ENCODE results near the gene PRKCQ.
A peak's percentile ranks its signal among the peaks of the same experiment; 100 is the strongest.
"Not testable (repeated sequence)": the region's sequence is repeated elsewhere in the genome, so short reads cannot be mapped to it uniquely, and the experiment has no call there.

Gene PRKCQ

DNA sequence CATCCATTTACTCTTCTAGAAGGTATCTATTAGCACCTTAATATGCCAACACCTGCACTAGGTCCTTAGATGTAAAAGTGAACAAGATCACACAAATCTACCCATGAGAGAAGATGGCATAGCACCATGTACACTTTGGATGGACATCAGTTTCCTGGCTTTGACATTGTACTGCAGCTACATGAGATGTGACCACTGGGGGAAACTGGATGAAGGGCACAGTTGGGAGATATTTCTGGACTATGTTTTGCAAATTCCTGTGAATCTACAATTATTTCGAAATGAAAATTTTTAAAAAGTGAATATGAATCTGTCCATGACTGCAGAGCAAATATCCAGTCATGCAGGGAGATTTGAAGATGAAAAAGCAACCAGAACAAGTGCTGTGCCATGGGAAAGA is 124.5 kb downstream of the PRKCQ start:
- no peak for DNase-seq (ENCODE audit: low read depth)

DNA sequence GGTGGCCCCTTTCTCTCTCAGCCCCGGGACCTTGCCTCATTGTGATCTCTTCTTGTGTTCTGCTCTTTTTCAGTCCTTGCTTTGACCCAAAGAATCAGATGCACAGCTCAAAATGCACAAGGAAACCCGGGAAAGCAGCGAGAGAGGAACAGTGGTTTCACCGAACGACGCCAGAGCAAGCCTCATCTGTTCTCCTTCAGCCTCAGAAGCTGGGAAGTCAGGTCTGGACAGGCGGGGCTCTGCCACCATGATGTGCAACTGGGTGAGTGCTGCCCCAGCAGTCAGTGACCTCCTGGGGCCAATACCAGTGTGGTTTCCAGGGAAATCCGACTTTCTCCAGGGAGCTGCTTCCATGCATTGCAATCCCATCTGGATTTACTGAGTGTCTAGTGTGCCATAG is 133.4 kb downstream of the PRKCQ start:
- no peak for DNase-seq (ENCODE audit: low read depth)

DNA sequence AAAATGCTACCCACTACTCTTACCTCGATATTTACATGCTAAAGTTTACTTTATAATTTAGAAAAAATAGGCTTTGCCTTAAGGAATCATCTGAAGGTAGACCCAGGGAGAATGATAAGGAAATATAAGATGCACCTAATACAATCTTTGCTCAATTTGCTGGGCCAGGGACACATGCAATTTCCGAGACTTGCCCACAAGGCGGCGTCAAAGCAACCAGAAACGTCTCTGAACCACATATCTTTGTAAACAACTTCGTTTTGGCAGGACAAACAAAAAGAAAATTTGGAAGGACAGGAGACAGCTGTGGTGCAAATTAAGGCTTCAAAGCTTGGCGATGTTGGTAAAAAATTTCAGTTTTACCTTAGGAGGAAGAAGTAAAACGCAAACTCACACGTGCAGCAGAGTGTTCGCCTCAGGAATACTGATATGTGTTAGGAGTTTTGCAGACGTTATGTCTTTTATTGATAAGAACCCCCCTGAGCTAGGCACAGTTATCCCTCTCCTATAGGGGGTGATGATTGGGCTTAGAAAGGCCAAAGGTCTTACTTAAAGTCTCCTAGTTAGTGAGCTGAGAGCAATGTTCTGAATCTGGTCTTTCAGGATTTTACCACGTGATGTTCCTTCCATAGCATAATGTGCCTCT is 134.3 kb downstream of the PRKCQ start:
- DNase-seq (ENCODE audit: low read depth), result peak; percentile 47

GRCh38 chr10:6439875-6440274 is 140.2 kb downstream of the PRKCQ start:
- not testable (repeated sequence) for DNase-seq (ENCODE audit: low read depth)

DNA sequence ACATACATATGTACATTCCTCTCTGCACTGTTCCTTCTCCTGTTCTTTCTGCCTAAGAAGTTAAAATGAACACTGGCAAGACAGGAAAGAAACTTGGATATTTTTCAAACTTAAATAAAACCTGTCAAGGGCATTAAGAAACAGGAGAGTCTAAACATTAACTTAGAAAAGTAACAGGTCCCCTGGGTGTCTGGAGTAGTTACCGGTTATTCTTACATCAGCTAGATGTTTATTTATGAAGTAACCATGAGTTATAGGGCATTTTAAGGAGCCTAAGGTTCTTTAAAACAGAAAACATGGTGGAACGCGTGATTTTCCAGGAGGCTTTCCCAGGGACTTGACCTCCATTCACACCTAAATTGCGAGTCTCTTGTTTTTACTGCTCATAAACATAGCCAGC is 148.2 kb downstream of the PRKCQ start:
- DNase-seq (ENCODE audit: low read depth), result no peak

DNA sequence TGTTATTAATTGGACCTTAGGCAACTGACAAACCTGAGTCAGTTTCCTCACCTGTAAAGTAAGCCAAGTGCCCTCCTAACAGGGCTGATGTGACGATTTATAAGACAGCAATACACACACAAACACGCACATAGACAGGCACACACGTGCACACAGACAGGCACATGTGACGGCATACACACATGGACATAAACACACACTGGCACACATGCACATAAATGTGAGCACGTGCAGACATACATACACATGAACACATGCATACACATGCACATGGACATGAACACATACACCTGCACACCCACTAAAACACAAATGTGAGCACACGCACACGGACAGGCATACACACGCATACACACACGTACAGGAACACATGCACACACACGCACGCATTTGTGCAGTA is 148.9 kb downstream of the PRKCQ start:
- no peak for DNase-seq (ENCODE audit: low read depth)

DNA sequence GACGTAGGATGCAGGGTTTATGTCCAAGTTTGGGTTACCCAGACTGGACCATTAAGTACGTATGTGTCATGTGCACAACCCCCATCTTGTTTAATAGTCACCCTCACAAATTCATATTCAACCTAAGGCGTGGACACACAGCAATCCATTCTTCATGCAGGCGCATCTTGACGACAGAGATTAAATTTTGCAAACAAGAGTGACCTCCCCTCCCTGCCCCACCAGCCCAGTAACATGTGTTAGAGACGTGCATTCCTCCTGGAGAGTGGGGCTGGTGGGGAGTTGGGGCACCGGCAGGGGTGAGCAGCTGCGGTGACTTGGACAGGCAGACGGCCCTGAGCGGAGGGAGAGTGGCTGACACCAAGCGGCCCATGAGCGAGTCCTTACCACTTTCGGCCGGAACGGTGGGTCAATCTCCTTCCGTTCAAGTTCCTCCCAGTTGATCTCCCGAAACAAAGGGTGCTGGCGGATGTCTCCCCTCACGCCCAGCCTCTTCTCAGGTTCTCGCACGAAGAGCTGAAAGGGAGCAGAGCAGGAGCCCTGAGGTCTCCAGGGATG is 149.6 kb downstream of the PRKCQ start:
- DNase-seq (ENCODE audit: low read depth), result no peak

- no peak for DNase-seq (ENCODE audit: low read depth)
These were observed 152.6 kb downstream of the PRKCQ start for GRCh38 chr10:6427357-6427959.

DNA sequence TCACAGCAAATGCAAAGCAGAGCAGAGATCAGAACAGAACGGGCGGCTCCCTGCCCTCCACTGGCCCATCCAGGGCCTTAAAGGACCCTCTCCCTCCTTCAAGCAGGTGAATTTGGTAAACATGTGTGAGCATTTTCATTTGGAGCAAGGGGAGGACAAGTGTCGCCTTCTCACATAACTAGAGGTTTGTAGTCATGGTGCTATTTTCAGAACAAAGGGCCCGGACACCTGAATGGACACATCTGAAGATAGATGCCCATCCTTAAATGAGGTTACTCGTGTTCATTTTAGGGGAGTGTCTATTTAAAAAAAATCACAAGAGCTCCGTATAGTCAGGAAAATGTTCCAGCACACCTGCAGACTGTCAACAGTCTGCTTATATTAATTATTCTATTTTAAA is 153.8 kb downstream of the PRKCQ start:
- DNase-seq (ENCODE audit: low read depth), result no peak

GRCh38 chr10:6423413-6424170 is 156.5 kb downstream of the PRKCQ start:
- no peak for DNase-seq (ENCODE audit: low read depth)

DNA sequence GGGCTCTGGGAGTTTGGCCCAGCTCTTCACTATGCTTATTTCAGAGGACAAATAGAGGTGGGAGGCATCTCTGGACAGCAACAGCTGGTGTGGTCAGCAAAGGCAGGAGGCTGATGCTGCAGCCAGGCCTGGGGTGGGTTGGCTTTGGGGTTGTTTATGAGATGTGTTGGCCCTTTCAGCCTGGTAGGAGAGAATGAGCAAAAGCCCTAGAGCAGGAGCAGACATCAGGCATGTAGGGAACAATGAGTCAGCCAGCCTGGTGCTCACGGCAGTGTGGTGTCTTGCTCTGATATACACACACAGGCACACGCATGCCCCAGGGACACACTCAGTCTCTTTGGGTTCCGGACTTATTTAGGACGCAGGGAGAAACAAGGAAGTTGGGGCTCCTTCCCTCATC is 157.1 kb downstream of the PRKCQ start:
- peak; percentile 62 for DNase-seq (ENCODE audit: low read depth)

- no peak for DNase-seq (ENCODE audit: low read depth)
These were observed 161.4 kb downstream of the PRKCQ start for GRCh38 chr10:6418613-6419216.

DNA sequence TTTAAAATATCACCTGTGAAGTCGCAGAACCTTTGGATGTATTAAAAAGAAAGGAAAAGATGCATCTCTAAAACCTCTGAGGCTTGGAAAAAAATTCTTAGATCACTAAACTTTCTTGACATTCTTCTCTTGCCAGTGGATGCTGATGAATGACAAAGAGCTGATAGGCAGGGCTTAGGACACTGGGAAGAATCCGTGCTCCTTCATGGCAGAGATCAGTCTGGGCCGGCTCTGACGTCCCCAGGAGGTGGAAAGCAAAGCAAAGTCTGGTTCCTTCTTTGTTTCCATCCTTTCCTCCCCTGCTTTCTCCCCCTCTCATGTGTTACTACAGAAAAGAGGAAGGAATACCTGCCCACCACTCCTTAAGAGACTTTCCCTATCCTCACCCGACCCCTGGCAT is 161.9 kb downstream of the PRKCQ start:
- DNase-seq (ENCODE audit: low read depth), result no peak

- DNase-seq (ENCODE audit: low read depth), result peak; percentile 71
These were observed 163.1 kb downstream of the PRKCQ start for GRCh38 chr10:6416892-6417512.

DNA sequence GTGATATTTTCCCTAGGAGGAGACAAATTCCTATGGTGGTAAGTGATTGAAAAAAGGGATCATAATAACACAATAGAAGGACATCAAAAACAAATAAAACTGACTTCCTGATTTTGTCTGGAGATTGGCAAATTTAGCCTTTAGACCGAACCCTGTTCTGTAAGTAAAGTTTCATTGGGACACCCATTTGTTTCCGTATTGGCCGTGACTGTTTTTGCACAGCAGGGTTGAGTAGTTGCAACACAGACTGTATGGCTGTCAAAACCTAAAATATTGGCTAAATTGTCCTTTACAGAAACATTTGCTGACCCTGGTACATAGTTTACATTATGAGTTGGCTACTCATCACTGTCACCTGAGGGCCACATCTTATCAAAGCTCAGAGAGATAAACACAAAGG is 168.6 kb downstream of the PRKCQ start:
- DNase-seq (ENCODE audit: low read depth), result no peak

- no peak for DNase-seq (ENCODE audit: low read depth)
These were observed 169.2 kb downstream of the PRKCQ start for GRCh38 chr10:6410830-6411229.

- peak; percentile 48 for DNase-seq (ENCODE audit: low read depth)
These were observed 170.0 kb downstream of the PRKCQ start for GRCh38 chr10:6409971-6410643.

DNA sequence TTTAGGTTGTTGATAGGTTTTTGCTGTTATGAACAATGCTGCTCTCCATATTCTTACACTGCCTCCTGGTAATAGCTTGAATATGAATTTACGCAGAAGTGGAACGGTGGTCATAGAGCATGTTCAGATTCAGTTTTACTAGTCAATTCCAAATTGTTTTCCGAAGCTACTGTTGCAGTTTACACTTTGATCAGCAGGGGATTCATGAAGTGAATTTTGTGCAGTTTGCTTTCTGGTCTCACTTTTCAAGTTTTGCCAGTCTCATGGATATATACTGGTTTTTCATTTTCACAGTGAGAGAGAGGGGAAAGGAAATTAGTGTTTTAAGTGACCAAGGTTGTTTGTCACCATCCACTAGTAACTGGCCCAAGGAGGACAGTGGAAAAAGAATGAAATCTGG is 171.3 kb downstream of the PRKCQ start:
- peak; percentile 27 for DNase-seq (ENCODE audit: low read depth)

DNA sequence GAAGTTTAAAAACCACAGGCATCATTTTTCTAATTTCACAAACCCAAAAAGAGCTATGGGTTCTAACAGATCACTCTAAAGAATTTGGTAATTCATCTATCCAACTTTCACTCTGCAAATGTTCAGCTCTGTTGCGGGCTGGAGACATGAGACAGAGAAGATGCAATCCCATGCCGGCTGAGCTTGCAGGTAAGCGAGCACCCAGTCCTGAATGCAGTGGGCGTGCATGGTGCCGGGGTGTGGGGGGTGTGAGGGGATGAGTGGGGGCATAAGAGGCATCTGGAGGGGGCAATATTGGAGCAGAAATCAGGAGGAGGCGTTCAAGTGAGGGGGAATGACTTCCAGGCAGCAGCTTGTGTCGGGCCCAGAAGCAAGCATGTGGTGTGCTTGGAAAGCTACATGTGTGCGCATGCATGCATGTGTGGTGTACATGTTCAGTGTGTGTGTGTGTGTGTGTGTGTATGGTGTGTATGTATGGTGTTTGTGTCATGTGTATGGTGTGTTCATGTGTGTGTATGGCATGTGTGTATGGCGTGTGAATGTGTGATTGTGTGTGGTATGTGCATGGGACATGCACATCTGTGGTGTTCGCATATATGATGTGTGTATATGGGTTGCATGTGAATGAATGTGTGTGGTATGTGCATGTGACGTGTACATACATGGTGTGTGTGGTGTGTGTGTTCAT is 172.9 kb downstream of the PRKCQ start:
- no peak for DNase-seq (ENCODE audit: low read depth)

DNA sequence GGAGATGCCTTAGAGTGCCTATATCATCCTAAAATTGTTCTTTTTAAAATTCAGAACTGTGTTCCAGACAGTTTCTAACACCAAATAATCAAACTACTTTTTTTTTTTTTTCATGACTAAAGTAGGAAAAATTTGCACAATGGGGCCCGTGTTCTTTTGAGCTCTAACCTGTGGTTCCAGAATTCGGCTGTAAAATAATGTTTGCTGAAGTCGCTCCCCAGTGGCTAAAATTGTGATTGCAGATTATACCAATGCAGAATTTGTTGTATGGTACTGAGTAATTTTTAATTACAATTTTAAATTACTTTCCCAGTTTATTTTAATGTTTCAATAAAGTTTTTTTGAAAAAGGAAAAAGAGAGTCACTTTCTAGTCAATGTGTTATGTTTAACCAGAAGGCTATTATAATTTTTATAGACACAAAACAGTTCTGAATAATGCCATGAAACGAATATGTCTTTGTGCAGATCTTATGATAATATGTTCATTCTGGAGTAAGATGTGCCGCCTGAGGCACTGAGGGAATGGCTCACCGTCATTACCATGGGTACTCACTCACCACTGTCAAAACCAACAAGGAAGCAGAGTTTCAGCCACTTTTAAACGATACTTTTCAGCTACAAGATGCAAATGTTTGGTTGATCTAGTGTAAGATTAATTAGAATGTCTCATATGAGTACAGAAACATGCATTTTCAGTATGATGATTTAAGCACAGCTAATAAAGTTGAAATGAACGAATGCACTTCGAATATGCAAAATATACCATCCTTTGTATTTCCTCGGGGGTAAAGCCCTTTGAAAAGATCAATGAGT is 173.6 kb downstream of the PRKCQ start:
- DNase-seq (ENCODE audit: low read depth), result peak; percentile 64
